ENCODE measurements around the gene CDK5RAP2. TPM values are rescaled to one million over a fixed set of nuclear protein-coding genes. Genes with fewer than 3 reads are reported as not detected.

The CDK5RAP2 gene
- total and polyA plus RNA-seq, 7 donors = 10.6 to 57.8 (median 41.0) TPM

- no peak overlapping the region for H3K27ac ChIP-seq
- intact Hi-C loops (cut with DNase I) = no loop called here
- no peak for DNase-seq
- TF ChIP-seq EP300 (IDR thresholded peaks at IDR 0.05) (no peak), POLR2AphosphoS5 (IDR thresholded peaks at IDR 0.05) (no peak), POLR2A (IDR thresholded peaks at IDR 0.05) (no peak)
- TF ChIP-seq, protein P1, sequence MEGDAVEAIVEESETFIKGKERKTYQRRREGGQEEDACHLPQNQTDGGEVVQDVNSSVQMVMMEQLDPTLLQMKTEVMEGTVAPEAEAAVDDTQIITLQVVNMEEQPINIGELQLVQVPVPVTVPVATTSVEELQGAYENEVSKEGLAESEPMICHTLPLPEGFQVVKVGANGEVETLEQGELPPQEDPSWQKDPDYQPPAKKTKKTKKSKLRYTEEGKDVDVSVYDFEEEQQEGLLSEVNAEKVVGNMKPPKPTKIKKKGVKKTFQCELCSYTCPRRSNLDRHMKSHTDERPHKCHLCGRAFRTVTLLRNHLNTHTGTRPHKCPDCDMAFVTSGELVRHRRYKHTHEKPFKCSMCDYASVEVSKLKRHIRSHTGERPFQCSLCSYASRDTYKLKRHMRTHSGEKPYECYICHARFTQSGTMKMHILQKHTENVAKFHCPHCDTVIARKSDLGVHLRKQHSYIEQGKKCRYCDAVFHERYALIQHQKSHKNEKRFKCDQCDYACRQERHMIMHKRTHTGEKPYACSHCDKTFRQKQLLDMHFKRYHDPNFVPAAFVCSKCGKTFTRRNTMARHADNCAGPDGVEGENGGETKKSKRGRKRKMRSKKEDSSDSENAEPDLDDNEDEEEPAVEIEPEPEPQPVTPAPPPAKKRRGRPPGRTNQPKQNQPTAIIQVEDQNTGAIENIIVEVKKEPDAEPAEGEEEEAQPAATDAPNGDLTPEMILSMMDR (IDR thresholded peaks at IDR 0.05) = no peak
- H3K4me3 ChIP-seq = no peak overlapping the region
- peaks cover 0 to 42% (median 10%) of the 10 kb centered on the region in 4 donors for H3K36me3 ChIP-seq
- no peaks in the 10 kb centered on the region for H3K9me3 ChIP-seq
- 89 to 94% methylated on average over 2 of the region's 2 CpGs for WGBS, 2 donors
- peaks cover 0 to 4% (median 0%) of the 10 kb centered on the region in 4 donors for H3K4me1 ChIP-seq
- H3K27me3 ChIP-seq = no peaks in the 10 kb centered on the region
Measured at GRCh38 chr9:120449566-120449965, 130.4 kb downstream of the CDK5RAP2 start.

GRCh38 chr9:120447959-120448500 is 131.9 kb downstream of the CDK5RAP2 start:
- Histone ChIP-seq H3K4me1 (peaks cover 0 to 4% (median 0%) of the 10 kb centered on the region in 4 donors), H3K4me3 (no peak overlapping the region), H3K27me3 (no peaks in the 10 kb centered on the region), H3K27ac (no peak overlapping the region), H3K36me3 (peaks cover 0 to 32% (median 6%) of the 10 kb centered on the region in 4 donors), H3K9me3 (no peaks in the 10 kb centered on the region)
- intact Hi-C loops (cut with DNase I) = no loop called here
- WGBS, 2 donors = 96 to 97% methylated on average over 9 of the region's 9 CpGs
- TF ChIP-seq EP300 (IDR thresholded peaks at IDR 0.05) (no peak), POLR2A (IDR thresholded peaks at IDR 0.05) (no peak), POLR2AphosphoS5 (IDR thresholded peaks at IDR 0.05) (no peak)
- TF ChIP-seq, protein P1 (IDR thresholded peaks at IDR 0.05) = no peak
- no peak for DNase-seq

GRCh38 chr9:120446671-120447070 is 133.3 kb downstream of the CDK5RAP2 start:
- WGBS, 2 donors = 92% methylated on average over 4 of the region's 4 CpGs
- intact Hi-C loops (cut with DNase I) = no loop called here
- Histone ChIP-seq H3K4me3 (no peak overlapping the region), H3K36me3 (peaks cover 0 to 25% (median 2%) of the 10 kb centered on the region in 4 donors), H3K27me3 (no peaks in the 10 kb centered on the region), H3K27ac (no peak overlapping the region), H3K9me3 (no peaks in the 10 kb centered on the region), H3K4me1 (peaks cover 0 to 11% (median 5%) of the 10 kb centered on the region in 4 donors)
- no peak for TF ChIP-seq EP300 (IDR thresholded peaks at IDR 0.05)
- TF ChIP-seq, protein P1 (IDR thresholded peaks at IDR 0.05) = no peak
- TF ChIP-seq POLR2AphosphoS5 (IDR thresholded peaks at IDR 0.05) = no peak
- TF ChIP-seq POLR2A (IDR thresholded peaks at IDR 0.05) = no peak
- no peak for DNase-seq

DNA sequence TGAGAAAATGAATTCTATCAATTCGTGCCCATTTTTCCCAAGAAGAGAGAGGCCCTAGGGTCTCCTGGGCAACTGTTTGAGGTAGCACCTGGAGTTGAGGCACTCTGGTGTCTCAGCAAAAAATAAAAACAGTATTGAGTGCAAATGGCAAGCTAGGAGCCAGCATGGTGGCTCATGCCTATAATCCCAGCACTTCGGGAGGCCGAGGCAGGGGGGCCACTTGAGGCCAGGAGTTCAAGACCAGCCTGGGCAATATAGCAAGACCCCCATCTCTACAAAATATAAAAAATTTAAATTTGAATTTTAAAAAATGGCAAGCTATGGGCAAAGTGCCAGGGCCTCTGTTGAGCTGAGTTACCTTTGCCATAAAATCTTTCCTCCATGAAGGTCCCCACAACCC is 136.0 kb downstream of the CDK5RAP2 start:
- H3K4me1 ChIP-seq = peaks cover 0 to 19% (median 9%) of the 10 kb centered on the region in 4 donors
- no peak for DNase-seq
- 95% methylated on average over 3 of the region's 3 CpGs for WGBS, 2 donors
- H3K36me3 ChIP-seq = peaks cover 0 to 44% (median 4%) of the 10 kb centered on the region in 4 donors
- intact Hi-C loops (cut with DNase I) = no loop called here
- TF ChIP-seq POLR2AphosphoS5 (IDR thresholded peaks at IDR 0.05) (no peak), POLR2A (IDR thresholded peaks at IDR 0.05) (no peak), EP300 (IDR thresholded peaks at IDR 0.05) (no peak)
- TF ChIP-seq, protein P1 (IDR thresholded peaks at IDR 0.05) = no peak
- H3K4me3 ChIP-seq = no peak overlapping the region
- H3K9me3 ChIP-seq = no peaks in the 10 kb centered on the region
- H3K27ac ChIP-seq = no peak overlapping the region
- no peaks in the 10 kb centered on the region for H3K27me3 ChIP-seq

DNA sequence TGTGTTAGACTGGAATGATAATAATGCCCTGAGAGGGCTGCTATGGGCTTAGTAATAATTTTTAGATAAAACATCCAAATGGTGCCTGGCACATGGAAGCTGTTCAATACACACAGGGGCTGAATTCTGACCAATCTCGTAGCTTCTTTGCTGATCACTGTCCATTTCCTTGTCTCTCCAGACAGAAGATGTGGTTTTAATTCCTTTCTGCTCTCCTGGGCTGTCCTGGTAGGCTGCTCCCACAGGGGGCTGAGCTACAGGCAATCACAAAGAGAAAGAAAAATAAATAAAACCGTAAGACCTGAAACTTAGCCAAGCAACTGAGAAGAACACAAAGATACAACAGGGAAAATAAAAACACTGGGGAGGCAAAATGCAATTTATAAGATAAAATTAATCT is 136.5 kb downstream of the CDK5RAP2 start:
- WGBS, 2 donors = 62 to 76% methylated on average over 2 of the region's 2 CpGs
- DNase-seq = no peak
- H3K4me3 ChIP-seq = no peak overlapping the region
- H3K9me3 ChIP-seq = no peaks in the 10 kb centered on the region
- H3K27me3 ChIP-seq = no peaks in the 10 kb centered on the region
- TF ChIP-seq POLR2AphosphoS5 (IDR thresholded peaks at IDR 0.05) = no peak
- TF ChIP-seq EP300 (IDR thresholded peaks at IDR 0.05) = no peak
- TF ChIP-seq, protein P1 (IDR thresholded peaks at IDR 0.05) = no peak
- no peak for TF ChIP-seq POLR2A (IDR thresholded peaks at IDR 0.05)
- intact Hi-C loops (cut with DNase I) = no loop called here
- peaks cover 0 to 19% (median 9%) of the 10 kb centered on the region in 4 donors for H3K4me1 ChIP-seq
- H3K27ac ChIP-seq = no peak overlapping the region
- peaks cover 0 to 49% (median 5%) of the 10 kb centered on the region in 4 donors for H3K36me3 ChIP-seq

All from sigmoid colon (tissue), 7 donors.